ENCODE results near the gene SPEG. TPM values are rescaled to one million over a fixed set of nuclear protein-coding genes. Genes with fewer than 3 reads are reported as not detected.

SPEG gene
- total RNA-seq, 1 donor from 2014 or later: 390 TPM

- H3K4me1 ChIP-seq: peaks cover 4 to 14% of the 10 kb centered on the region in 2 donors
- peaks cover 4% of the 10 kb centered on the region for H3K27me3 ChIP-seq
- no peaks in the 10 kb centered on the region for H3K9me3 ChIP-seq
- H3K27ac ChIP-seq: no peak overlapping the region
- no peak for DNase-seq (ENCODE audit: low spot score in 2 of 2)
- intact Hi-C loops (cut with DNase I): no loop called here
- H3K4me3 ChIP-seq: no peak overlapping the region
- no peak for TF ChIP-seq CTCF (IDR thresholded peaks at IDR 0.05)
- H3K36me3 ChIP-seq: no peaks in the 10 kb centered on the region
Observed at GRCh38 chr2:219519526-219519916, 84.9 kb downstream of the SPEG start.

GRCh38 chr2:219520079-219520478 is 85.4 kb downstream of the SPEG start:
- no peak overlapping the region for H3K27ac ChIP-seq
- no peaks in the 10 kb centered on the region for H3K36me3 ChIP-seq
- no peaks in the 10 kb centered on the region for H3K27me3 ChIP-seq
- H3K4me1 ChIP-seq: peaks cover 4 to 14% of the 10 kb centered on the region in 2 donors
- no peaks in the 10 kb centered on the region for H3K9me3 ChIP-seq
- TF ChIP-seq CTCF (IDR thresholded peaks at IDR 0.05): no peak
- H3K4me3 ChIP-seq: no peak overlapping the region
- DNase-seq (ENCODE audit: low spot score in 2 of 2): no peak
- intact Hi-C loops (cut with DNase I): no loop called here

GRCh38 chr2:219521066-219521880 is 86.6 kb downstream of the SPEG start:
- no peak for DNase-seq (ENCODE audit: low spot score in 2 of 2)
- H3K4me3 ChIP-seq: no peak overlapping the region
- intact Hi-C loops (cut with DNase I): no loop called here
- H3K4me1 ChIP-seq: peaks cover 4 to 14% of the 10 kb centered on the region in 2 donors
- H3K27ac ChIP-seq: peak overlapping the region in 1 of 2 donors; percentile 56
- H3K36me3 ChIP-seq: no peaks in the 10 kb centered on the region
- H3K9me3 ChIP-seq: no peaks in the 10 kb centered on the region
- TF ChIP-seq CTCF (IDR thresholded peaks at IDR 0.05): peak; percentile 47 to 77 (median 70)
- no peaks in the 10 kb centered on the region for H3K27me3 ChIP-seq

- Histone ChIP-seq H3K27ac (peak overlapping the region; percentile 0 to 56), H3K36me3 (no peaks in the 10 kb centered on the region), H3K4me3 (peak overlapping the region; percentile 46 to 63), H3K27me3 (no peaks in the 10 kb centered on the region), H3K9me3 (no peaks in the 10 kb centered on the region), H3K4me1 (peaks cover 4 to 14% of the 10 kb centered on the region in 2 donors)
- DNase-seq (ENCODE audit: low spot score in 2 of 2): no peak
- intact Hi-C loops (cut with DNase I): no loop called here
- TF ChIP-seq CTCF (IDR thresholded peaks at IDR 0.05): peak in 1 of 3 experiments; percentile 8
Observed at GRCh38 chr2:219522111-219523030, 87.7 kb downstream of the SPEG start.

- TF ChIP-seq CTCF (IDR thresholded peaks at IDR 0.05): no peak
- no peaks in the 10 kb centered on the region for H3K9me3 ChIP-seq
- DNase-seq (ENCODE audit: low spot score in 2 of 2): no peak
- peak overlapping the region; percentile 46 to 63 for H3K4me3 ChIP-seq
- no peak overlapping the region for H3K27ac ChIP-seq
- H3K27me3 ChIP-seq: no peaks in the 10 kb centered on the region
- intact Hi-C loops (cut with DNase I): no loop called here
- no peaks in the 10 kb centered on the region for H3K36me3 ChIP-seq
- peaks cover 4 to 14% of the 10 kb centered on the region in 2 donors for H3K4me1 ChIP-seq
Observed at GRCh38 chr2:219523031-219523671, 88.5 kb downstream of the SPEG start.
